ENCODE results near the gene NDUFA8.

GRCh38 chr9:122191584-122191983, 32.0 kb upstream of the NDUFA8 start:
- no peak for TF ChIP-seq TAF1 (IDR thresholded peaks at IDR 0.05; ENCODE audit: borderline replicate concordance, low read depth, low read length)
- TF ChIP-seq POLR2AphosphoS5 (IDR thresholded peaks at IDR 0.05; ENCODE audit: low read depth, low read length) = no peak
